ENCODE results near the gene BBIP1.

BBIP1 gene

GRCh38 chr10:110963162-110963561, 44.2 kb upstream of the BBIP1 start:
- peaks cover 50% of the 10 kb centered on the region for H3K36me3 ChIP-seq (ENCODE audit: control insufficient read depth, low read length)
- no peak overlapping the region for H3K4me3 ChIP-seq (ENCODE audit: low read length)
- peaks cover 100% of the 10 kb centered on the region for H3K79me2 ChIP-seq (ENCODE audit: control insufficient read depth, low read length)

DNA sequence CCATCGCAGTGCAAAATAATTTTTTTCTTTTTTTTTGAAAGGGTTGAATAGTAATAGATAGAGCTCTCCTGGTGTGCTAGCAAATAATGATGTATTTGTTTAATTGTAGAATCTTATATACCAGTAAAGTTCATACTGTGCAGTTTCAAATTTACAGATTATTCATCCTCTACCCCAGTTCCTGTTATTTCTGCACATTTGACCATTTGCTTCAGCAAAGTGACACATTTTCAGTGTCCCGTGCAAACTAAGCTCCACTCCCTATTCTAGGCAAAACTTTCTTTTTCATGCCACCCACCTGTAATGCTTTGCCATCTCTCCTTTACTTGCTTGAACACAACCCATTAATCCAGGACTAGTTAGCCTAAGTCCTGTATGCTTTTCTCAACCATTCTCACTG, 43.5 kb upstream of the BBIP1 start:
- Histone ChIP-seq H4K20me1 (ENCODE audit: control insufficient read depth, insufficient read depth, low read depth, low read length) (peaks cover 18% of the 10 kb centered on the region; the same call in 1 of the 2 replicates), H3K4me1 (ENCODE audit: control insufficient read depth, low read length) (peaks cover 19% of the 10 kb centered on the region), H3K79me2 (ENCODE audit: control insufficient read depth, low read length) (peaks cover 100% of the 10 kb centered on the region), H3K4me2 (ENCODE audit: low read length) (no peak overlapping the region), H3K9me2 (replicated peaks; ENCODE audit: control insufficient read depth, low read length) (no peaks in the 10 kb centered on the region), H3K9me3 (ENCODE audit: control insufficient read depth, insufficient read depth, low read length) (no peaks in the 10 kb centered on the region), H3K4me3 (ENCODE audit: low read length) (no peak overlapping the region), H3K36me3 (ENCODE audit: control insufficient read depth, low read length) (peaks cover 43% of the 10 kb centered on the region), H3K27me3 (ENCODE audit: control insufficient read depth, low read length) (no peaks in the 10 kb centered on the region), H3F3A (ENCODE audit: control insufficient read depth, insufficient read depth) (no peaks in the 10 kb centered on the region), H3K27ac (ENCODE audit: low read depth, low read length) (no peak overlapping the region)
- no peak for TF ChIP-seq CTCF (IDR thresholded peaks at IDR 0.05; ENCODE audit: low read depth, low read length, poor library complexity, severe bottlenecking)
- no peak for TF ChIP-seq EZH2phosphoT487 (IDR thresholded peaks at IDR 0.05; ENCODE audit: borderline replicate concordance, low read length)

More at GRCh38 chr10:110963162-110963561, 44.2 kb upstream of the BBIP1 start:
- H3K9me2 ChIP-seq (replicated peaks; ENCODE audit: control insufficient read depth, low read length) = no peaks in the 10 kb centered on the region
- H3F3A ChIP-seq (ENCODE audit: control insufficient read depth, insufficient read depth) = no peaks in the 10 kb centered on the region
- H3K4me2 ChIP-seq (ENCODE audit: low read length) = no peak overlapping the region
- H3K9me3 ChIP-seq (ENCODE audit: control insufficient read depth, insufficient read depth, low read length) = no peaks in the 10 kb centered on the region
- no peak for TF ChIP-seq CTCF (IDR thresholded peaks at IDR 0.05; ENCODE audit: low read depth, low read length, poor library complexity, severe bottlenecking)
- TF ChIP-seq EZH2phosphoT487 (IDR thresholded peaks at IDR 0.05; ENCODE audit: borderline replicate concordance, low read length) = no peak
- H4K20me1 ChIP-seq (ENCODE audit: control insufficient read depth, insufficient read depth, low read depth, low read length) = peaks cover 18% of the 10 kb centered on the region; the same call in 1 of the 2 replicates
- no peak overlapping the region for H3K27ac ChIP-seq (ENCODE audit: low read depth, low read length)
- no peaks in the 10 kb centered on the region for H3K27me3 ChIP-seq (ENCODE audit: control insufficient read depth, low read length)
- H3K4me1 ChIP-seq (ENCODE audit: control insufficient read depth, low read length) = peaks cover 19% of the 10 kb centered on the region

- Histone ChIP-seq H3K9me2 (replicated peaks; ENCODE audit: control insufficient read depth, low read length) (no peaks in the 10 kb centered on the region), H3K27me3 (ENCODE audit: control insufficient read depth, low read length) (no peaks in the 10 kb centered on the region), H3K27ac (ENCODE audit: low read depth, low read length) (no peak overlapping the region), H3K4me2 (ENCODE audit: low read length) (no peak overlapping the region), H3F3A (ENCODE audit: control insufficient read depth, insufficient read depth) (no peaks in the 10 kb centered on the region), H3K4me3 (ENCODE audit: low read length) (no peak overlapping the region), H3K36me3 (ENCODE audit: control insufficient read depth, low read length) (peaks cover 25% of the 10 kb centered on the region), H3K79me2 (ENCODE audit: control insufficient read depth, low read length) (peaks cover 100% of the 10 kb centered on the region), H3K4me1 (ENCODE audit: control insufficient read depth, low read length) (peaks cover 24% of the 10 kb centered on the region), H3K9me3 (ENCODE audit: control insufficient read depth, insufficient read depth, low read length) (no peaks in the 10 kb centered on the region), H4K20me1 (ENCODE audit: control insufficient read depth, insufficient read depth, low read depth, low read length) (peaks cover 15% of the 10 kb centered on the region; the same call in 1 of the 2 replicates)
- TF ChIP-seq CTCF (IDR thresholded peaks at IDR 0.05; ENCODE audit: low read depth, low read length, poor library complexity, severe bottlenecking) (no peak), EZH2phosphoT487 (IDR thresholded peaks at IDR 0.05; ENCODE audit: borderline replicate concordance, low read length) (no peak)
Observed at GRCh38 chr10:110960333-110960712, 41.3 kb upstream of the BBIP1 start.
